ENCODE measurements around the gene KLK13.

Gene KLK13

DNA sequence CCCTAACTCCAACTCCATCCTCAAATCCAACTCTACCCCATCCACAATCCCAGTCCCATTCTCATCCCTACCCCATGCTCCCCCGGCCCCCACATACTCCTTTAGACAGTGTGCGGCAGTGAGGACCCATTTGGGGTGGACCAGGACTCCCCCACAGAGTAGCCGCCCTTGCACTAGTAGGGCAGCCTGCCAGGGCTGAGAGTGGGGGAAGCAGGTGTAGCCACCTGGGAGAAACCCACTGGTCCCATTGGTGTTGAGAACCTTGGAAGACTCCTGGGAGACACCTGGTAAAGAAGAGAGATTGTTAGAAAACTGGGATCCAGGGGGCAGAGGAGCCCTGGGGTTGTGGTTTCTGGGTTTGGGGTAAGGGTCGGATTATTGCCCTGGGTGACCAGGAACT, 4.6 kb downstream of the KLK13 start:
- no peak for DNase-seq

DNA sequence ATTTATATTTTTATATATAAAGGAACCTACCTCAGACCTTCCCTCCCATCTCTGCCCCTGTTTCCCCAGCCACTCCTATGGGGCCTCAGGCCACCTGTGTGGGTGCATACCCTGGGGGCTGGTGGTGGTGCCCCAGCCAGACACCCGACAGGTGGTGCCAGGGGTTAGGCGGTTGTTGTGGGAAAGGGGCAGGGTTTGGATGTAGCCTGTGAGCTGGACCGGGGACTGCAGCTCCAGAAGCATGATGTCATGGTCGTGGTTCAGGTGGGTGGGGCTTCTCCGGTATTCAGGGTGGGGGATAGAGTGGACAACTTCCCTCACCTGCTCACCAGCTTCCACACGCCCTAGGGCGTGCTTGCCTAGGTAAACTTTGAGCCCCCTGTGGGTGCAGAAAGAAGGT, 5.2 kb downstream of the KLK13 start:
- DNase-seq = no peak

GRCh38 chr19:51055866-51056265, 9.0 kb downstream of the KLK13 start:
- no peak for DNase-seq

DNA sequence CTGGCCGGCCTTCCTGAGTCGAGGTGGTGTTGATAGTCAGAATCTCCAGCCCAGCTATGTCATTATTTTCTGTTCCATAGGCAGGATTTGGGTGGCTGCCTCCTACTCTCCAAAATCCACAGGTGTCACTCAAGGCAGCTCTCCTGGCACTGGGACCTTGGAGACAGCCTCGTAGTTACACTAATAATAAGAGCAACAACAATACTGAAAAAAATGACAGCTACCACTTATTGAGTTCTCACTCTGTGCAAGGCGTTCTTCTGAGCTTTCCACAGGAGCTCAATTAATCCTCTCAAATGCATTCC, 17.9 kb downstream of the KLK13 start:
- DNase-seq = peak; percentile 90

- no peak for DNase-seq
Observed at GRCh38 chr19:51044327-51044726, 20.6 kb downstream of the KLK13 start.

GRCh38 chr19:51043497-51043896, 21.4 kb downstream of the KLK13 start:
- DNase-seq = no peak

GRCh38 chr19:51040151-51040550, 24.7 kb downstream of the KLK13 start:
- DNase-seq = no peak

- DNase-seq = no peak
Observed at GRCh38 chr19:51036519-51036918, 28.4 kb downstream of the KLK13 start.

DNA sequence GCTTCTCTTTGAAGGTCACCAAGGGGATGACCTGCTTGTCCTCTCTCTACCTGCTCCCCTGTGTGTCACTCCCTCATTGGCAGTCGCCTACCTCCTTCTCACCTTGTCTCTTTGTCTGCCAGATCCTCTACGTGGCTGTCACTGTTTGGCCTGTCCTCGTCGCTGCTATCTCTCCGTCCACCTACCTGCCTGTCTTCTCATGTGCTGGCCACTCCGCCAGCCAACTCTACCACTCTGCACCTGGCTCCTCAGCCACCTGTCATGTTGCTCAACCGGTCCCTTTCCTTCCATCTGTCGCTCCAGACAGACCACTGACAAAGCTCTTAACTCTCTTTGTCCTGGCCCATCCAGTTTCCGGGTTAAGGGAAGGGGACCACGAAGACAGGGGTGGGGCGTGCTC, 30.2 kb downstream of the KLK13 start, which contains the start of gene KLK12:
Gene KLK12 (minus strand): TSS at position 299 of the 400 bp plus-strand sequence. CDS start 381 bp downstream, outside the sequence.
- peak; percentile 14 for DNase-seq

DNA sequence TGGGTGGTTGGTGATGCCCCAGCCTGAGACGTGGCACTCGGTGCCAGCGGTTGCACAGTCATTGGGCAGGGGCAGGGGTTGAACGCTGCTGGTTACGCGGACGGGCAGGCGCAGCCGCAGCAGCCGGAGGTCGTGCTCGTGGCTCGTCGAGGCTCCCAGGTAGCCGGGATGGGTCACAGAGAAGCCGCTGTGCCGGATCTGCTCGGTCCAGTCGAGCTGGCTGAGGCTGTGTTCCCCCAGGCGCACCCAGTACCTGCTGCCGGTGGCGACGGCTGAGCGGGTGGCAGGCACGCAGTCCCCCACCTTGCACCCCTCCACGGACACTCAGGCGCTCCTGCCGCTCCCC, 33.0 kb downstream of the KLK13 start:
- DNase-seq = no peak

DNA sequence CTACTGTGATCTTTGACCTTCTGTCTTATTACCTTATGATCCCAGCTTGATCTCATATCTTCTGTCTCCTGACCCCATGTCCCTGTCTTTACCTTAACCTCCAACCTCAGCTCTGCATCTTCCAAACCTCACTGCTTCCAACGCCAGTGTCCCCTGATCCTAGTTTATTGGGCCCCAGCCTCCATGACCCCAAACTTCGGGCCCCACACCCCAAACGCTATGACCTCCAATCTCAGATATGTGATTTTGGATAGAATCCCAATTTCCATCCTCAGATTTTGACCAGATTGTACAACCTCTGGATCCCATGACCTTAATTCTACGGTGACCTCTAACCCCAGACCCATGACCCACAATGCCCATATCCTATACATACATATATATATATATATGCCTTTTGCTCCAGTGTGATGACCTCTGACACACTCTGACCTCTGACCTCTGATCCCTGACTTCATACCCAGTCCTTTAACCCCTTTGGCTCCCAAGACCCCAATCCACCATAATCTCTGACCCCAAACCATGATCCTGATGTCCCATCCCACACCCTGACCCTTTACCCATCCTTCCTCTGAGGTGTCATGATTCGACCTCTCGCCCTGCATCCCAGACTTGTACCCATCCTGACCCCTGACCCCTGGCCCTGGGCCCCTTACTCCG, 33.5 kb downstream of the KLK13 start:
- DNase-seq = no peak

- DNase-seq = no peak
Observed at GRCh38 chr19:51030631-51031030, 34.3 kb downstream of the KLK13 start.

- no peak for DNase-seq
Observed at GRCh38 chr19:51029718-51030117, 35.2 kb downstream of the KLK13 start.

- DNase-seq = no peak
Observed at GRCh38 chr19:51027873-51028272, 37.0 kb downstream of the KLK13 start.

- DNase-seq = no peak
Observed at GRCh38 chr19:51027126-51027806, 37.6 kb downstream of the KLK13 start.

- DNase-seq = peak; percentile 50
Observed at GRCh38 chr19:51026554-51026831, 38.4 kb downstream of the KLK13 start, which contains the start of gene KLK11. Gene KLK11, minus strand, starts transcription at chr19:51026616. Its CDS starts 985 bp downstream, at chr19:51025631.

DNA sequence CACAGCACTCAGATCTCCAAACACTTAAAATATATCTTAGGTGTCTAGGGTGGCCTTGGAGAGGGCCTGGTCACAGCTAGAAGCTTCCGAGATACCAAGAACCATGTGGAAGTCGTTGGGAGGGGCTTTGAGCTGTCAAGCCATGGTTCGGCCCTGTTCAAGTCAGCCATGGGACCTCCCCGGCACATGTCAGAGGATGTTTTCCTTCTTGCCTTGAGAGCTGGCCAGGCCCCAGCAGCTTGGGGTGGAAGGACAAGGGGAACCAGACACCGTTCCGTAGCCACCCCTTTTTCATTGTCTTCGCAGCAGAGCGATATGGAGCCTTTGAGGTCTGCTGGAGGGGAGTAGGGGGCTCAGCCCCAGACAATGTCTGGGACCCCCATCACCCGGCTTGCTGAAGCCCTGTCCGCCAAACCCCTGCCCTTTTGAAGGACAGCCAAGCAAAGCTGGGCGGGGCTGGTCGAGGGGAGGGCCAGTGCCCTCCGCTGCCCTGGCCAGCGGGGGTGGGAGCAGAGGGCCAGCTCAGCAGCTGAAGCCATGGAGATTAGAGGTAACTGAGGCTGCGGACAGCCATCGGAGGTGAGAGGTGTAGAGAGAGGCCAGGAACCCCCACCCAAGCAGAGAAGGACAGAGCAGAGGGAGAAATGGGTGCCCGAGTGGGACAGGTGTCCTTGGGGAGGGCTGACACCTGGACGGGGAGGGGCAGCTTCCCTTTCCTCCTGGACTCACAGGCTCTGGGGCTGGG, 38.9 kb downstream of the KLK13 start:
- no peak for DNase-seq

DNA sequence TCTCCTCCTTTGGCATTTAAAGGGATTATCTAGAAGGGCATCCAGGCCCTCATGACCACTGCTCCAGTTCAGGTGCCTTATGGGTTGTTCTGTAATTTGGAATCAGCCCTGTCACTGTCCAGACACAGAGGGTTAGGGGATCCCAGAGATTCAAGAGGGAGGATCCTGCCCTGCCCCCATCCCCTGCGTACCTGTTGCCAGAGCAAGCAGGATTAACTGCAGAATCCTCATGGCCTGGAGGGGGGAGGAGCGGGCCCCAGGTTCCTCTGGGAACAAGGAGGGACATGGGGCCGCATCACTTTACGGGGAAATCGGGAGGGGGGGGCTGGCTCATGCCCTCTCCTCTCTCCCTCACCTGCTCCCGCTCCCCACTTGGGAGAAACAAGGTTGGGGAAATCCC, 39.5 kb downstream of the KLK13 start:
- DNase-seq = no peak

- peak; percentile 79 for DNase-seq
Observed at GRCh38 chr19:51024924-51025323, 40.0 kb downstream of the KLK13 start.

DNA sequence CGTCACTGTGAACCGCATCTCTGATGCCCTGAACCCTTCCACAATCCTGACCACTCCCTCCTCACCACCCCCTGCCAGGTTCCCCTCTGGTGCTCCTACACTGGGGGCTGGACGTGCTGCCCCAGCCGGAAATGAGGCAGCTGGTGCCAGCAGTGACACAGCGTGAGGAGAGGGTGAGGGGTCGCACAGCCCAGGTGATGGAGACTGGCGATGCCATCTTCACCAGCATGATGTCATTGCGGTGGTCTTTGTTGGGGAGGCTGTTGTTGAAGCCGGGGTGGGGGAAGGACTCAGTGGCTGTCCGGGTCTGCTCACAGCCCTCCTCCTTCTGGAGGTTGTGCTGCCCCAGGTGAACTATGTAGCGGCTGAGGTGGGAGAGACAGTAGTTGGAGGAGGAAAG, 40.9 kb downstream of the KLK13 start:
- DNase-seq = no peak

DNA sequence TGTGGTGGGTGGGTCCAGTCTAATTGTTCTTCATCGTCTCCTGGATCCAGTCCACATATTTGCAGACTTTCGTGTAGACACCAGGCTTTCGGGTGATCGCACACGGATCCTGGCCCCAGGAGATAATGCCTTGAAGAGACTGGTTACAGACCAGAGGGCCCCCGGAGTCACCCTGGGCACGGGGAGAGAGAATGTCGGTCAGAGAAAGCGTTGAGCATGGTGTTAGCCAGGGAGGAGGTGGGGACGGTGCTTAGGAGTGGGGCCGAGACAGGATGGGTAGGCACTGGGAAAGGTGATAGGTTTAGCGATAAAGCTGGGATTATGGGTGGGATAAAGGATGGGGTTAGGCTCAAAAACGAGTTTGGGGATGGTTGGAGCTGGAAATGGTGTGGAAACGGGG, 42.4 kb downstream of the KLK13 start:
- no peak for DNase-seq

- peak; percentile 73 for DNase-seq
Observed at GRCh38 chr19:51020988-51021651, 43.8 kb downstream of the KLK13 start.

- no peak for DNase-seq
Observed at GRCh38 chr19:51019544-51019925, 45.4 kb downstream of the KLK13 start, which contains the start of gene KLK10. Gene KLK10, minus strand, starts transcription at chr19:51019709. Its CDS starts 579 bp downstream, at chr19:51019130.

Data from NCI-H1105 treated with DMSO at 0.1 percent for 48 hours (cell line).